Mucosa of descending colon (tissue), 3 donors: Measurements from ENCODE around the gene DCD. TPM values are rescaled to one million over a fixed set of nuclear protein-coding genes. Genes with fewer than 3 reads are reported as not detected.

Experiments used
- ATAC-seq: fragments of 200-7000 bp; cut with Tn5 transposase; one replicate; pipeline ENCODE4 v1.9.1; 2020; ENCODE audit warnings: mild to moderate bottlenecking, moderate library complexity
- DNase-seq, 3 donors: peaks; one replicate each; pipeline ENCODE4 v3.0.0-alpha.2; 2020
- H3K36me3 ChIP-seq: fragments of 200-600 bp; one replicate; pipeline ENCODE4 v1.8.0; 2021; ENCODE audit warnings: low read depth, mild to moderate bottlenecking
- H3K4me1 ChIP-seq: fragments of 200-600 bp; one replicate; pipeline ENCODE4 v1.8.0; 2021; ENCODE audit warnings: low read depth, mild to moderate bottlenecking
- H3K4me3 ChIP-seq: fragments of 200-600 bp; one replicate; pipeline ENCODE4 v1.8.0; 2021; ENCODE audit warnings: mild to moderate bottlenecking
- H3K9me3 ChIP-seq: fragments of 200-600 bp; one replicate; pipeline ENCODE4 v1.8.0; 2021; ENCODE audit warnings: mild to moderate bottlenecking
- CTCF ChIP-seq: fragments of 200-600 bp; IDR thresholded peaks from one replicate; pipeline ENCODE4 v1.8.0; 2022; ENCODE audit warnings: antibody characterized with exemption, mild to moderate bottlenecking
- intact Hi-C, 2 donors: fragments of 100-400 bp; cut with DNase I in 1 of 2; cut with micrococcal nuclease in 1 of 2; formaldehyde crosslinking; loops; one replicate each; pipeline versions ENCODE4 v1.11.0 to v1.11.1; 2022; cut with DNase I, micrococcal nuclease
- long read RNA-seq, 2 donors: library from polyadenylated mRNA; unstranded; transcript quantifications; one replicate each; pipeline ENCODE4 v2.0.0, GENCODE V29; 2019 to 2021
- total RNA-seq, 3 donors: library from RNA; stranded (reverse); fragmentation: NEBNext Ultra II Directional in 2 of 3; extraction: Animal tissue kit (Norgen Biotek cat#: 25700) in 2 of 3; gene quantifications; one replicate each; pipeline versions ENCODE4 v1.2.1 to v1.2.4, GENCODE V29; 2021 to 2023
- donor health status: DM: no; HTN: no; CAD: no; lungs with moderate emphysema.
- donor health status: DM: no; HTN: no; CAD: no.
- donor health status: DM: no; HTN: yes; CAD: no.

Gene DCD
- not detected for total RNA-seq
- long read RNA-seq, donor 1 = 0 reads
- long read RNA-seq, donor 2 = 0 reads

DNA sequence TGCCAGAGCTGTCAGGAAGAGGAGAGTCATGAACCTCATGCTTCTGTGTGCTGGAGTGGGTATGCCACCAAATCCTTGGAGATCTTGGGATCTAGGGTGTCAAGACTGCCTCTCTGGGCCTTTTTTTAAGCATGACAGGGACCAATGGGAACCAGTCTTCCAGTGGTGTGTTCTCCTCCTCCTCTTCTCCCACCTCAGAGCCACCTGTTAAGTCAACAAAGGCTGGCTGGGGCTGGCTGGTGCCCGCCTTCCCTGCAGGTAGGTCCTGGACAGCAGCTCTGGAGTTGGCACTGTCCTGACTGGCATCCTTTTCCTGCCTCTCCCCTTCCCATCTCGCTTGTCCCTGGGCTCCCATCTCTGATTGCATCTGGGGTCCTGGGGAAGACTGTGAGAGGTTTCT is at the start of gene DCD:
DCD (minus strand) TSS at position 101 of the 400 bp plus-strand sequence; CDS start at position 39, 62 bp downstream.
- Histone ChIP-seq H3K36me3 (no peaks in the 10 kb centered on the region), H3K4me1 (no peaks in the 10 kb centered on the region), H3K9me3 (no peaks in the 10 kb centered on the region), H3K4me3 (no peak within 1 kb of the TSS)
- intact Hi-C loops = no loop called here
- ATAC-seq (no peak), DNase-seq (no peak)
- no peak for TF ChIP-seq CTCF

GRCh38 chr12:54697851-54698250 is 49.7 kb upstream of the DCD start:
- Histone ChIP-seq H3K4me3 (no peak overlapping the region), H3K4me1 (no peaks in the 10 kb centered on the region), H3K36me3 (no peaks in the 10 kb centered on the region), H3K9me3 (no peaks in the 10 kb centered on the region)
- no peak for TF ChIP-seq CTCF
- ATAC-seq = no peak
- intact Hi-C loops = no loop called here
- DNase-seq = no peak

DNA sequence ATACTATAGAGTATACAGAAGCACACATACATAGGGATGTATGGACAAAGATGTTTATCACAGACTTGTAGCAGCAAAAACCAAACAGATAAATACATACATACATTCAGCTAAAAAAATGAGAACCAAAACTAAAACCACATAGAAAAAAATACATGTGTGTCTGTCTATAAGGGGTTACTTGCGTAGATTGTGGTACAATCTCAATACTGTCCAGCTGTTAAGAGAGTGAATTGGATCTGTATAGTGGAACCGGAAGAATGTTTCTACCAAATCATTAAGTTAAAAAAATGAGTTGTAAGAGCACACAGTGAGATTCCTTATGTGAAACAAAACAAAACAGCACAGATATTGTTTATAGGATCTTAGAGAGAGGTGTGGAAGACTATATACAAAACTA is 44.2 kb upstream of the DCD start:
- DNase-seq (no peak), ATAC-seq (no peak)
- TF ChIP-seq CTCF = no peak
- Histone ChIP-seq H3K4me1 (no peaks in the 10 kb centered on the region), H3K4me3 (no peak overlapping the region), H3K36me3 (no peaks in the 10 kb centered on the region), H3K9me3 (no peaks in the 10 kb centered on the region)
- intact Hi-C loops = no loop called here

GRCh38 chr12:54689984-54690383 is 41.8 kb upstream of the DCD start:
- no peak overlapping the region for H3K4me3 ChIP-seq
- TF ChIP-seq CTCF = no peak
- ATAC-seq = no peak
- no peaks in the 10 kb centered on the region for H3K36me3 ChIP-seq
- H3K4me1 ChIP-seq = no peaks in the 10 kb centered on the region
- DNase-seq = no peak
- intact Hi-C loops = no loop called here
- no peaks in the 10 kb centered on the region for H3K9me3 ChIP-seq

DNA sequence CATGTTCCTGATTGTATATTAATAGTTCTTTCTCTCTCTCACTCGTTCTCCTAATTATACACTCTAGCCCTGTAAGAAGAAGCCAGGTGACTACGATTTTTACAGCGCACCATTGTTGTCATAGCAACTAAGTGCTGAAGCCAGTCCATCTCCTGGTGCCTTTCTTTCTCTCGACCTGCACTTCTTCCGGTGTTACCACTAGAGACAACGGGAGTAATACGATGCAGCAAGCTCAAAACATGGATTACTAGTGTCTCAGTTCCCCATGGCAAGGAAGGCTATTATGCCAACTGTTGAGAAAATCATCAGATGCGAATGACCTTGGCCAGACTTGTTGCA is 40.8 kb upstream of the DCD start:
- intact Hi-C loops = no loop called here
- Histone ChIP-seq H3K36me3 (no peaks in the 10 kb centered on the region), H3K4me3 (no peak overlapping the region), H3K4me1 (no peaks in the 10 kb centered on the region), H3K9me3 (no peaks in the 10 kb centered on the region)
- ATAC-seq (no peak), DNase-seq (no peak)
- TF ChIP-seq CTCF = no peak

DNA sequence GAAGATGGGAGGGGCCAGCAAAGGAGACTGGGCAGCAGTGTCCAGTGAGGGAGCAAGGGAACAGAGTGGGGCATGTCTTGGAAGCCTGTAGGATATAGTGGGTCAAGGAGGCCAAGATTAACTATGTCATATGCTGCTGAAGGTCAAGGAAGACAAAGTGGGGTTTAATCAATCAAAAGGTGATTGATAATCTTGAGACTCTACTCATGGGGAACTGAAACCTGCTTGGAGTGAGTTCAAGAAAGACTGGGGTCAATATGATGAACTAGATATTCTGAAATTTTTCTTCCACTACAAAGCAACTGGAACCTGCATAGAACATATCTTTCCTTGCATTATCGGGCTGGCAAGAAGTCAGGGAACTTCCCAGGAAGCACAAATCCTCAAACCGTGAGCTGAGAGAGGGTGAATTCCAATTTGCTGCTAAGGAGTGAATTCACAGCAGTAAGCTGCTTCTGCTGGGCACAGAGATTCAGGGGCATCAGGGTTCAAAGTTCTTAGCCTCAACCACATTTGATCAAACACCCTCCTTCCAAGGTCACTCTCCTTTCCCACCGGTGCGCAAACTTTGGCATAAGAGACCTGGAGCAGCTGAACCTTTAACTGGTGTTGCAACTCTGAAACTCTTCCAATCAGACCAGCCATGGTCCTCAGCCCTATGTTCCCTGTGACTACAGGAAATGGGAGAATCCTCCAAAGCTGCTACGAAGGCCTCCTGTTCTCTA is 40.3 kb upstream of the DCD start:
- no peak for TF ChIP-seq CTCF
- intact Hi-C loops = no loop called here
- Histone ChIP-seq H3K4me1 (no peaks in the 10 kb centered on the region), H3K36me3 (no peaks in the 10 kb centered on the region), H3K4me3 (no peak overlapping the region), H3K9me3 (no peaks in the 10 kb centered on the region)
- no peak for DNase-seq
- no peak for ATAC-seq
